HEK293 (cell line): ENCODE data around the gene HTR6.
A peak's percentile ranks its signal among the peaks of the same experiment; 100 is the strongest.

Experiments
- CTCF ChIA-PET: fragments of 350-600 bp; formaldehyde crosslinking; extraction: SDS; loops from one replicate; lab custom pipeline; 2021; ENCODE audit warnings: antibody characterized with exemption; lab: Yijun Ruan, JAX
- POLR2A ChIA-PET: fragments of 300-600 bp; formaldehyde crosslinking; extraction: SDS; loops from one replicate; lab custom pipeline; 2020; ENCODE audit warnings: antibody characterized with exemption, inconsistent platforms; lab: Yijun Ruan, JAX
- H3K27ac ChIP-seq: fragments of 200-500 bp; sonication (Bioruptor generic); 2 replicates; pipeline ENCODE4 v1.5.1; 2014; ENCODE audit warnings: low read depth, low read length, control low read depth, inconsistent platforms; ENCODE audit errors: extremely low read depth
- H3K36me3 ChIP-seq, 2 experiments: fragments of 200-500 bp in 1 of 2; sonication (Bioruptor generic) in 1 of 2; 1 replicate in 1 of 2; 2 replicates in 1 of 2; pipeline ENCODE4 v1.5.1; 2014 to 2017; ENCODE audit warnings: inconsistent platforms in 2 of 2, low read length in 2 of 2; ENCODE audit not compliant: control insufficient read depth in 2 of 2, insufficient read depth in 1 of 2
- H3K4me1 ChIP-seq: fragments of 200-500 bp; sonication (Bioruptor generic); 2 replicates; pipeline ENCODE4 v1.5.1; 2014; ENCODE audit warnings: mild to moderate bottlenecking, low read length, inconsistent platforms; ENCODE audit not compliant: control insufficient read depth, insufficient read depth
- H3K4me3 ChIP-seq: 2 replicates; pipeline ENCODE4 v1.5.1; 2011; ENCODE audit warnings: low read depth, mild to moderate bottlenecking, control low read depth, low read length, moderate library complexity
- H3K9me3 ChIP-seq: fragments of 200-500 bp; sonication (Bioruptor generic); 2 replicates; pipeline ENCODE4 v1.5.1; 2014; ENCODE audit warnings: low read depth, low read length, inconsistent platforms; ENCODE audit not compliant: control insufficient read depth, insufficient read depth
- KLF7 ChIP-seq: fragments of 450-650 bp; formaldehyde crosslinking; IDR thresholded peaks from 2 replicates; pipeline ENCODE4 v1.5.1; 2016; ENCODE audit warnings: missing biosample characterization, missing genetic modification characterization, borderline replicate concordance
- MEIS1 ChIP-seq: sonication (generic); formaldehyde crosslinking; IDR thresholded peaks from 2 replicates; pipeline ENCODE4 v1.8.1; 2022; ENCODE audit warnings: missing genetic modification reagents, mild to moderate bottlenecking, borderline replicate concordance
- MYNN ChIP-seq: fragments of 450-650 bp; formaldehyde crosslinking; IDR thresholded peaks from 2 replicates; pipeline ENCODE4 v1.5.1; 2016; ENCODE audit warnings: missing biosample characterization, missing genetic modification characterization, borderline replicate concordance
- RBAK ChIP-seq: fragments of 450-650 bp; formaldehyde crosslinking; IDR thresholded peaks from 2 replicates; pipeline ENCODE4 v1.5.1; 2016; ENCODE audit warnings: missing biosample characterization, missing genetic modification characterization
- ZBTB48 ChIP-seq: fragments of 450-650 bp; formaldehyde crosslinking; IDR thresholded peaks from 2 replicates; pipeline ENCODE4 v1.5.1; 2016; ENCODE audit warnings: missing biosample characterization, missing genetic modification characterization
- ZNF112 ChIP-seq: fragments of 450-650 bp; formaldehyde crosslinking; IDR thresholded peaks from 2 replicates; pipeline ENCODE4 v1.5.0; 2017; ENCODE audit warnings: missing biosample characterization, missing genetic modification characterization
- ZNF121 ChIP-seq: fragments of 450-650 bp; formaldehyde crosslinking; IDR thresholded peaks from 2 replicates; pipeline ENCODE4 v1.5.1; 2016; ENCODE audit warnings: missing biosample characterization, missing genetic modification characterization
- ZNF133 ChIP-seq: fragments of 450-650 bp; formaldehyde crosslinking; IDR thresholded peaks from 2 replicates; pipeline ENCODE4 v1.5.1; 2016; ENCODE audit warnings: missing biosample characterization, missing genetic modification characterization
- ZNF169 ChIP-seq: fragments of 450-650 bp; formaldehyde crosslinking; IDR thresholded peaks from 2 replicates; pipeline ENCODE4 v1.5.1; 2016; ENCODE audit warnings: missing biosample characterization, missing genetic modification characterization
- ZNF302 ChIP-seq: fragments of 450-650 bp; formaldehyde crosslinking; IDR thresholded peaks from 2 replicates; pipeline ENCODE4 v1.5.1; 2016; ENCODE audit warnings: missing biosample characterization, missing genetic modification characterization, low read depth
- ZNF324 ChIP-seq: fragments of 450-650 bp; formaldehyde crosslinking; IDR thresholded peaks from 2 replicates; pipeline ENCODE4 v1.5.1; 2016; ENCODE audit warnings: missing biosample characterization, missing genetic modification characterization
- ZNF426 ChIP-seq: fragments of 450-650 bp; formaldehyde crosslinking; IDR thresholded peaks from 2 replicates; pipeline ENCODE4 v1.5.1; 2017; ENCODE audit warnings: missing biosample characterization, missing genetic modification characterization, mild to moderate bottlenecking, inconsistent platforms, moderate library complexity
- ZNF548 ChIP-seq: fragments of 450-650 bp; formaldehyde crosslinking; IDR thresholded peaks from 2 replicates; pipeline ENCODE4 v1.5.1; 2016; ENCODE audit warnings: missing biosample characterization, missing genetic modification characterization
- ZNF561 ChIP-seq: fragments of 450-650 bp; IDR thresholded peaks from 2 replicates; pipeline ENCODE4 v1.5.1; 2018; ENCODE audit warnings: missing biosample characterization, missing genetic modification characterization, borderline replicate concordance
- ZNF629 ChIP-seq: fragments of 450-650 bp; formaldehyde crosslinking; IDR thresholded peaks from 2 replicates; pipeline ENCODE4 v1.5.1; 2017; ENCODE audit warnings: missing biosample characterization, missing genetic modification characterization
- ZNF654 ChIP-seq: fragments of 450-650 bp; formaldehyde crosslinking; IDR thresholded peaks from 2 replicates; pipeline ENCODE4 v1.5.1; 2016; ENCODE audit warnings: low read depth, missing biosample characterization, missing genetic modification characterization
- ZNF777 ChIP-seq: fragments of 450-650 bp; formaldehyde crosslinking; IDR thresholded peaks from 2 replicates; pipeline ENCODE4 v1.5.1; 2017; ENCODE audit warnings: missing biosample characterization, missing genetic modification characterization, borderline replicate concordance
- ZSCAN16 ChIP-seq: fragments of 450-650 bp; formaldehyde crosslinking; IDR thresholded peaks from 2 replicates; pipeline ENCODE4 v1.5.1; 2016; ENCODE audit warnings: missing biosample characterization, missing genetic modification characterization
- TF ChIP-seq, protein P1 (sequence below): fragments of 450-650 bp; formaldehyde crosslinking; conservative IDR thresholded peaks from 2 replicates; pipeline ENCODE4 v1.5.1; 2016; ENCODE audit warnings: low read depth, missing biosample characterization, missing genetic modification characterization
- TF ChIP-seq, protein P2 (sequence below): fragments of 450-650 bp; formaldehyde crosslinking; IDR thresholded peaks from 2 replicates; pipeline ENCODE4 v1.5.1; 2016; ENCODE audit warnings: missing biosample characterization, missing genetic modification characterization

Gene HTR6

DNA sequence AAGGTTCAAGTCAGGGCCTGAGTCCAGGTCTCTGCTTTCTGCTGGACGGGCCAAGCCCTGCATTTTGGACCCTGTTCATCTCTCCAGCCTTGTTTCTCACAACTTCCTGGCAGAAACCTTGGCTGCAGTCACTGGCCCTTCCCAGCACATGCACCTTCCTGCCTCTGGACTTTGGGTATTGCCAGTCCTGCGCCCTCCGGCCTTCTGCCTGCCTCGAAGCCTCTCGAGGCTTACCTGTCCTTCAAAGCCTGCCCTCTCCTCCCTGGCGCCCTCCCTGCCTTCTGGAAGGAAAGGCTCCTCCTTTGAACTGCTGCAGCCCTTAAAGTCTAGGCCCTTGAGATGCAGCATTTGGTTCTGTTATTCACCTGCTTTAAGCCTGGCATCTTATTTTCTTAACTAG is 52.8 kb downstream of the HTR6 start:
- H3K4me1 ChIP-seq = no peaks in the 10 kb centered on the region
- ChIA-PET POLR2A (no interaction called here), CTCF (interaction anchor here (4.9 kb wide), 1 partner anchor 12 kb away, joined by 62 read pairs; no protein-coding TSS in a partner anchor)
- TF ChIP-seq RBAK (no peak), ZNF133 (tag by site-specific recombination) (no peak), ZNF324 (tag by site-specific recombination) (no peak), ZNF169 (tag by site-specific recombination) (no peak), ZBTB48 (tag by site-specific recombination) (no peak), MYNN (tag by site-specific recombination) (no peak), ZSCAN16 (tag by site-specific recombination) (no peak), ZNF777 (no peak), ZNF112 (tag by site-specific recombination) (no peak), KLF7 (tag by site-specific recombination) (no peak), ZNF426 (tag by site-specific recombination) (no peak), ZNF561 (no peak), ZNF548 (tag by site-specific recombination) (no peak), ZNF302 (tag by site-specific recombination) (no peak)
- TF ChIP-seq, protein P1, sequence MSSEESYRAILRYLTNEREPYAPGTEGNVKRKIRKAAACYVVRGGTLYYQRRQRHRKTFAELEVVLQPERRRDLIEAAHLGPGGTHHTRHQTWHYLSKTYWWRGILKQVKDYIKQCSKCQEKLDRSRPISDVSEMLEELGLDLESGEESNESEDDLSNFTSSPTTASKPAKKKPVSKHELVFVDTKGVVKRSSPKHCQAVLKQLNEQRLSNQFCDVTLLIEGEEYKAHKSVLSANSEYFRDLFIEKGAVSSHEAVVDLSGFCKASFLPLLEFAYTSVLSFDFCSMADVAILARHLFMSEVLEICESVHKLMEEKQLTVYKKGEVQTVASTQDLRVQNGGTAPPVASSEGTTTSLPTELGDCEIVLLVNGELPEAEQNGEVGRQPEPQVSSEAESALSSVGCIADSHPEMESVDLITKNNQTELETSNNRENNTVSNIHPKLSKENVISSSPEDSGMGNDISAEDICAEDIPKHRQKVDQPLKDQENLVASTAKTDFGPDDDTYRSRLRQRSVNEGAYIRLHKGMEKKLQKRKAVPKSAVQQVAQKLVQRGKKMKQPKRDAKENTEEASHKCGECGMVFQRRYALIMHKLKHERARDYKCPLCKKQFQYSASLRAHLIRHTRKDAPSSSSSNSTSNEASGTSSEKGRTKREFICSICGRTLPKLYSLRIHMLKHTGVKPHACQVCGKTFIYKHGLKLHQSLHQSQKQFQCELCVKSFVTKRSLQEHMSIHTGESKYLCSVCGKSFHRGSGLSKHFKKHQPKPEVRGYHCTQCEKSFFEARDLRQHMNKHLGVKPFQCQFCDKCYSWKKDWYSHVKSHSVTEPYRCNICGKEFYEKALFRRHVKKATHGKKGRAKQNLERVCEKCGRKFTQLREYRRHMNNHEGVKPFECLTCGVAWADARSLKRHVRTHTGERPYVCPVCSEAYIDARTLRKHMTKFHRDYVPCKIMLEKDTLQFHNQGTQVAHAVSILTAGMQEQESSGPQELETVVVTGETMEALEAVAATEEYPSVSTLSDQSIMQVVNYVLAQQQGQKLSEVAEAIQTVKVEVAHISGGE (tag by site-specific recombination) = no peak
- TF ChIP-seq, protein P2, sequence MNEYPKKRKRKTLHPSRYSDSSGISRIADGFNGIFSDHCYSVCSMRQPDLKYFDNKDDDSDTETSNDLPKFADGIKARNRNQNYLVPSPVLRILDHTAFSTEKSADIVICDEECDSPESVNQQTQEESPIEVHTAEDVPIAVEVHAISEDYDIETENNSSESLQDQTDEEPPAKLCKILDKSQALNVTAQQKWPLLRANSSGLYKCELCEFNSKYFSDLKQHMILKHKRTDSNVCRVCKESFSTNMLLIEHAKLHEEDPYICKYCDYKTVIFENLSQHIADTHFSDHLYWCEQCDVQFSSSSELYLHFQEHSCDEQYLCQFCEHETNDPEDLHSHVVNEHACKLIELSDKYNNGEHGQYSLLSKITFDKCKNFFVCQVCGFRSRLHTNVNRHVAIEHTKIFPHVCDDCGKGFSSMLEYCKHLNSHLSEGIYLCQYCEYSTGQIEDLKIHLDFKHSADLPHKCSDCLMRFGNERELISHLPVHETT = no peak
- TF ChIP-seq, all 188 proteins: peak for 0
- no peaks in the 10 kb centered on the region for H3K36me3 ChIP-seq
- H3K4me3 ChIP-seq = no peak overlapping the region
- no peak overlapping the region for H3K27ac ChIP-seq
- no peaks in the 10 kb centered on the region for H3K9me3 ChIP-seq

DNA sequence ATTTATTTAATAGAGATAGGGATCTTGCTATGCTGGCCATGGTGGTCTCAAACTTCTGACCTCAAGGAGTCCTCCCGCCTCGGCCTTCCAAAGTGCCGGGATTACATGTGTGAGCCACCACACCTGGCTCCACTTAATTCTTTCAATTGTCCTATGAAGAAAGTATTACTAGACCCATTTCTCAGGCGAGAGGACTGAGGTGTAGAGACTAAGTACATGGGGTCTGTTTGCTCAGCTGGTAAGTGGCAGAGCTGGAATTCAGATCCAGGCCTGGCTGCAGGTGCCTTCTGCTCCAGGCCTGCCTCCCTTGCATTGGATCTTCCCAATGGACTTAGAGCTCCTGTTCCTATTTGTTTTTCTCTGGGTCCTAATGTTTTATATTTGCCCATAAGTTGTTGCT is 55.5 kb downstream of the HTR6 start:
- CTCF ChIA-PET = interaction anchor here (0.6 to 1.8 kb wide), 3 partner anchors 8 to 59 kb away, joined by 3 to 7 read pairs (median 3); no protein-coding TSS in a partner anchor
- H3K36me3 ChIP-seq = no peaks in the 10 kb centered on the region
- no peak for TF ChIP-seq ZSCAN16 (tag by site-specific recombination)
- no peak for TF ChIP-seq ZNF654 (tag by site-specific recombination)
- TF ChIP-seq ZNF121 (tag by site-specific recombination) = 0 out of 2 replicates have a peak, but pooled peaks have one; percentile 21
- TF ChIP-seq, all 188 proteins: peak for 1
- no peak overlapping the region for H3K27ac ChIP-seq
- no peaks in the 10 kb centered on the region for H3K9me3 ChIP-seq
- H3K4me3 ChIP-seq = no peak overlapping the region
- H3K4me1 ChIP-seq = no peaks in the 10 kb centered on the region
- POLR2A ChIA-PET = no interaction called here

DNA sequence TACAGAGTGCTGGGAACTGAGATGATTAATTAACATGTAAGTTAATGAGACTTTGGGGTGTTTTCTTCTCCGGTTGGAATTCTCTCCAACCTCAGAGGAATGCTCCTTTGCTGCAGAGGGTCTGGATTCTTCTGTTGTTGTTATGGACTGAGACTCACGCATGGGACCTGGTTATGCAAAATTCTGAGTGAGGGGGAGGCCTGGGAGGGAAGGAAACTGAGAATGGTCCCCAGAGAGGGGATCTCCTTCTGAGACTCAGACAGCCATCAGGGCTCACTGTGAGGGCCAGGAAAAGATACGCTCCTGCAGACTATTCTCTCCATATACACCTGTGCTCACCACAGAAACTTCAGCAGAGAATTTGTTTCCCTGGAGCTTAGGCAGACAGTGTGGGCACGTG is 56.3 kb downstream of the HTR6 start:
- ChIA-PET POLR2A (no interaction called here), CTCF (interaction anchor here (0.6 kb wide), 1 partner anchor 27 kb away, joined by 3 read pairs; no protein-coding TSS in a partner anchor)
- no peak for TF ChIP-seq MEIS1 (CRISPR knock-in tag)
- no peak for TF ChIP-seq ZNF629 (tag by site-specific recombination)
- no peak for TF ChIP-seq MYNN (tag by site-specific recombination)
- Histone ChIP-seq H3K9me3 (no peaks in the 10 kb centered on the region), H3K36me3 (no peaks in the 10 kb centered on the region), H3K4me3 (no peak overlapping the region), H3K4me1 (no peaks in the 10 kb centered on the region), H3K27ac (no peak overlapping the region)
